Upper lobe of left lung (tissue), 4 donors: ENCODE results near the gene SERPINA3.

ENCODE experiments used
- CTCF ChIP-seq, 6 experiments: fragments of 450-650 bp in 4 of 6; fragments of 200-600 bp in 2 of 6; sonication (generic) in 2 of 6; IDR thresholded peaks; one replicate each; pipeline ENCODE4 v1.5.1; 2016 to 2019; ENCODE audit warnings: antibody characterized with exemption in 6 of 6
- EP300 ChIP-seq, 4 donors: sonication (generic); formaldehyde crosslinking; IDR thresholded peaks; one replicate each; pipeline ENCODE4 v1.5.1; 2017; ENCODE audit warnings: antibody characterized with exemption in 4 of 4, control low read depth in 2 of 4

- TF ChIP-seq EP300 (IDR thresholded peaks at IDR 0.05) (no peak), CTCF (IDR thresholded peaks at IDR 0.05) (no peak)
Observed at GRCh38 chr14:94581127-94581999, 30.8 kb upstream of the SERPINA3 start, which contains the start of gene SERPINA5.
